GM18951 (cell line): ENCODE measurements around the gene TRPM7.
"Not testable (repeated sequence)": the region's sequence is repeated elsewhere in the genome, so short reads cannot be mapped to it uniquely, and the experiment has no call there.

Experiments
- POLR2A ChIP-seq: IDR thresholded peaks from 4 replicates; pipeline ENCODE4 v1.6.1; 2011; ENCODE audit warnings: mild to moderate bottlenecking; ENCODE audit not compliant: insufficient read length, insufficient read depth; ENCODE audit errors: extremely low read depth
- in situ Hi-C: fragments of 300-500 bp; cut with MboI; formaldehyde crosslinking; loops from one replicate; pipeline ENCODE4 v1.12.0; 2022; ENCODE audit warnings: low sequenced_read_pairs, mixed read lengths, inconsistent platforms; ENCODE audit not compliant: unreplicated experiment

TRPM7 gene

GRCh38 chr15:50633653-50634052 lies 52.9 kb downstream of the TRPM7 start:
- in situ Hi-C loops, result no loop called here

DNA sequence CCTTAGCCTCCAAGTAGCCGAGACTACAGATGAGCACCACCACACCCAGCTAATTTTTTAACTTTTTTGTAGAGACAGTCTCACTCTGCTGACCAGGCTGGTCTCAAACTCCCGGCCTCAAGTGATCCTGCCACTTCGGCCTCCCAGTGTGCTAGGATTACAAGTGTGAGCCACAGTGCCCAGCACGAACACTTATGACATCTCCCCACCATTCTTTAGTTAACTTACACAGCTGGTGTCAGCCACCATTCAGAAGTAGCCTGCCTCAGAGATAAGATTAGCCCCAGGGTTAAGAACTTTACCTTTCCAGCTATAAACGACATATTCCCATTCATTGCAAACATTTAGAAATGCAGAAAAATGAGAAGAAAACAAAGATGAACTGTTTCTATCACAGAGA lies 58.2 kb downstream of the TRPM7 start:
- in situ Hi-C loops, result no loop called here
- no peak for TF ChIP-seq POLR2A

More at GRCh38 chr15:50633653-50634052, 52.9 kb downstream of the TRPM7 start:
- TF ChIP-seq POLR2A, result no peak

DNA sequence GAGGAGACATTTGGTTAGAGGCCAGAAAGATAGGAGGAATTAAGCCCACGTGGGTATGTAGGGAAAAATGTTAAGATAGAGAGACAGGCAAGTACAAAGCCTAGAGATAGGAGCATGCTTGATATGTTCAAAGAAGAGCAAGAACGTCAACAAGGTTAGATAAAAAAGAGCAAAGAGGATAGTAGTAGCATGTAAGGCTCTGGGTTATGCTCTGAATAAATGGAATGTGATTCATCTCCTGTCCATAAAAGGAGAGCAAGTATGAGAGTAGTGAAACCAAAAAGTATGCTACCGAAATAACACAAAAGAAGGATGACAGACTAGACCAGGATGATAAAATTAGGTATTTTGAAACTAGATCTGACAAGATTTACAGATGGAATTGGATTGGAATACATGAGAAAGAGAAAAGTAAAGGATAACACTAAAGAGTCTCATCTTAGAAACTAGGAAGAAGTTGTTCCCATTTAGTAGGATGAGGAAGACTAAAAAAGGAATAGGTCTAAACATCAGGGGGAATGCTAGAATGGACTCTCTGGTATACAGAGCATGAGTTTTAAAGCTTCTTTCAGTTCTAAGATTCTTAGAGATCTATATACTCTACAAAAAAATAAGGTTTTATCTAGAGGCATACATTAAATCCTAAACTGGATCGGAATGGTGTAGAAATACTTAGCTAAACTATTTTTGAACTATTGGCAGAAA lies 59.1 kb downstream of the TRPM7 start:
- TF ChIP-seq POLR2A, result no peak
- in situ Hi-C loops, result no loop called here

DNA sequence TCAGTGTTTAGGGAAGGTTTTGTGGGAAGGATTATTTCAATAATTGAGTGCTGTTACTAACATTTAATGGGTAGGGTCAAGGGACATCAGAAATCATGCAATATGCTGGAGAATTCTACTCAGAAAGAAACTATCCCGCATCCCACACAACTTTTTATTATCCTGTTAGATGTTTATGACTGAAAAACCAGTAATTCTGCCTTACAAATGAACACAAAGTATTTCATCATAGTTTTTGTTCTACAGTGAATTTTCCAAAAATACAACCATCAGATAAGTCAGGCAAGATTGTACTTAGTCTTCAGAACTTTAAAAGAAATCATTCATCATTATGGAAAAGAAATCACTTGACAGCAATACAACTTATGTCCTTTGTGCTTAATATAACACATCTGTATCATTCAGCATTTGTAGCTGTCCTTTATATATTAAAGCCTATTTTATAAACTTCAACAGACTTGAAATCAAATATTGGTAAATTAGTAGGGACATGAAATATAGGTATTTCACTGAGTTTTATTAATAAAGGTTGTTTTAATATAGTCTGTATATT lies 61.9 kb downstream of the TRPM7 start:
- in situ Hi-C loops, result no loop called here

DNA sequence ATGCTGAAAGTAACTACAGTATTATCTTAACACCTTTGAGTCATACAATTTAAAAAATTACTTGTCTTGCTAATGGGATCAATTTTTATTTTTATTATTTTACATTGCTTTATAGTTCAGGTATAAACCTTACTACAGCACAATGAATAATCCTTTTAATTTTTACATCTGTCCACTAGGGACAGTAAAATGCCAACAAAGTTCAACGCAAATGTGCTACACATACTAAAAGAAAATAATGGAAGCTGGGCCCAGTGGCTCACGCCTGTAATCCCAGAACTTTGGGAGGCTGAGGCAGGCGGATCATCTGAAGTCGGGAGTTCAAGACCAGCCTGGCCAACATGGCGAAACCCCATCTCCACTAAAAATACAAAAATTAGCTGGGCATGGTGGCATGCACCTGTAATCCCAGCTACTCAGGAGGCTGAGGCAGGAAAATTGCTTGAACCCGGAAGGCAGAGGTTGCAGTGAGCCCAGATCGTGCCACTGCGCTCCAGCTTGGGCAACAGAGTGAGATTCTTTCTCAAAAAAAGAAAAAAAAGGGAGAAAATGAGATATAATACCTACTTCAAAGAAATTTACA lies 64.1 kb downstream of the TRPM7 start:
- in situ Hi-C loops, result not testable (repeated sequence)

More for the DNA sequence above, 61.9 kb downstream of the TRPM7 start:
- TF ChIP-seq POLR2A, result no peak

DNA sequence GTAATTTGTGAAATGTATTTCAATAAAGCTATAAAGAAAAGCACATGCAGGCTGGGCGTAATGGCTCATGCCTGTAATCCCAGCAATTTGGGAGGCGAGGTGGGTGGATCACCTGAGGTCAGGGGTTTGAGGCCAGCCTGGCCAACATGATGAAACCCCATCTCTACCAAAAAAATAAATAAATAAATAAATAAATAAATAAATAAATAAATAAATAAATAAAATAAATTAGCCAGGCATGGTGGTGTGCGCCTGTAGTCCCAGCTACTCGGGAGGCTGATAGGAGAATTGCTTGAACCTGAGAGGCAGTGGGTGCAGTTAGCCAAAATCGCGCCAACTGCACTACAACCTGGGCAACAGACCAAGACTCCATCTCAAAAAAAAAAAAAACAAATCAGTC lies 69.6 kb downstream of the TRPM7 start:
- in situ Hi-C loops, result not testable (repeated sequence)

DNA sequence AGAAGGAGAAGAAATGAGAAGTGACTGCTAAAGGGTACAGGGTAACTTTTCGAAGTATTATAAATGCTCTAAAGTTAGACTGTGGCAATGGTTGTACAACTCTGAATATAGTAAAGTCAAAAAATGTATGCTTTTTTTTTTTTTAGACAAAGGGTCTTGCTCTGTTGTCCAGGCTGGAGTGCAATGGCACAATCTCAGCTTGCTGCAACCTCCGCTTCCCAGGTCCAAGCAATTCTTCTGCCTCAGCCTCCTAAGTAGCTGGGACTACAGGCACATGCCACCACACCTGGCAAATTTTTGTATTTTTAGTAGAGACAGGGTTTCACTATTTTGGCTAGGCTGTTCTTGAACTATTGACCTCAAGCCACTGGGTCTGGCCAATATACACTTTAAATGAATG lies 70.0 kb downstream of the TRPM7 start:
- in situ Hi-C loops, result not testable (repeated sequence)

GRCh38 chr15:50613600-50613999 lies 73.0 kb downstream of the TRPM7 start:
- in situ Hi-C loops, result no loop called here
- no peak for TF ChIP-seq POLR2A

- TF ChIP-seq POLR2A, result no peak
- in situ Hi-C loops, result no loop called here
Measured at GRCh38 chr15:50607129-50607528, 79.5 kb downstream of the TRPM7 start.

DNA sequence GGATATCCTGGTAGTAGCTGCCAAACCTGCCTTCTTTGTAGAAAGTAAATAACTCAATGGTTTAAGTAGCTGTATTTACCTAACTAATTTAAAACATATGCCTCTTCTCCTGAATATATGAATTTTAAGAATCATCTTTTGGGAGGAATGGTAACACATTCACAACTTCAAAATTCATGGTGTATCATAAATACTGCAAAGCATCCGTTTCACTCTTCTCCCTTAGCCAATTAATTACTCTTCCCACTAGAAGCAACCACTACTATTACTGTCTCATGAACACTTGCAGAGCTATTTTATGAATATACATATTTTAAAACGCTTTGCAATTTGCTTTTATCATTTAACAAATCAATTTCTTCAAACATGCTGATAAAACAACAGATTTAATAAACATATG lies 81.1 kb downstream of the TRPM7 start:
- no peak for TF ChIP-seq POLR2A
- in situ Hi-C loops, result no loop called here

- in situ Hi-C loops, result not testable (repeated sequence)
Measured at GRCh38 chr15:50602028-50602427, 84.6 kb downstream of the TRPM7 start.

- no peak for TF ChIP-seq POLR2A
- in situ Hi-C loops, result no loop called here
Measured at GRCh38 chr15:50594311-50594710, 92.3 kb downstream of the TRPM7 start.

- no peak for TF ChIP-seq POLR2A
- in situ Hi-C loops, result no loop called here
Measured at GRCh38 chr15:50593761-50594160, 92.8 kb downstream of the TRPM7 start.

DNA sequence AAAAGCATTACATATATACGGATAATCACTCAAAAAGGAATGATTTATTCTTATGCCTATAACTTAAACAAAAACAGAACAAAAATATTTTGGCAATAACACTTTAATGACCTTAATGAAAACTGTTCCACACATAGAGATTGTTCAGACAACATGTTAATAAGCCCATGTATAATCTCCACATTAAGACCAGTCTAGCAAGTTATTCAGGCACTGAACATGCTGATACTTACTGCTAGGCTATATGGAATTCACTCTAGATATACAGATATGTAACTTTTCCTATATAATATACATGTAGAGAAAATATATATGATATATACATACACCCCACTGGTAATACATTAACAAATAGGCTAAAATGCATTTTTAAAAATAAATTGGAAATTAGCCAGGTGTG lies 96.3 kb downstream of the TRPM7 start:
- no peak for TF ChIP-seq POLR2A
- in situ Hi-C loops, result no loop called here
